DND-41 (cell line): ENCODE data around the gene SGO2.
A peak's percentile ranks its signal among the peaks of the same experiment; 100 is the strongest.

ENCODE experiments used
- ATAC-seq: fragments of 200-7000 bp; cut with Tn5 transposase; 3 replicates; pipeline ENCODE4 v1.9.1; 2021; ENCODE audit warnings: low read depth; ENCODE audit not compliant: insufficient read depth
- DNase-seq: peaks from one replicate; pipeline ENCODE4 v3.0.0-alpha.2; 2020
- H2AFZ ChIP-seq: 2 replicates; pipeline ENCODE4 v1.6.0; 2012; ENCODE audit warnings: low read depth, low read length
- H3K27ac ChIP-seq: 2 replicates; pipeline ENCODE4 v1.5.1; 2012; ENCODE audit warnings: low read length, inconsistent platforms
- H3K27me3 ChIP-seq: fragments of 200-600 bp; sonication (generic); 2 replicates; pipeline ENCODE4 v1.6.0; 2012; ENCODE audit warnings: low read length, mild to moderate bottlenecking, inconsistent platforms; ENCODE audit not compliant: insufficient read depth, poor library complexity
- H3K36me3 ChIP-seq: 2 replicates; pipeline ENCODE4 v1.5.1; 2012; ENCODE audit warnings: low read length, inconsistent platforms; ENCODE audit not compliant: insufficient read depth
- H3K4me1 ChIP-seq: 2 replicates; pipeline ENCODE4 v1.5.1; 2012; ENCODE audit warnings: mild to moderate bottlenecking, low read length; ENCODE audit not compliant: insufficient read depth
- H3K4me2 ChIP-seq: 2 replicates; pipeline ENCODE4 v1.6.0; 2012; ENCODE audit warnings: mild to moderate bottlenecking, moderate library complexity, low read length, inconsistent platforms; ENCODE audit not compliant: insufficient read depth
- H3K4me3 ChIP-seq, 2 experiments: fragments of 200-600 bp in 1 of 2; shearing (Covaris generic) in 1 of 2; 2 replicates each; pipeline ENCODE4 v1.5.1; 2012 to 2016; ENCODE audit warnings: inconsistent platforms in 2 of 2, low read length in 2 of 2, mild to moderate bottlenecking in 2 of 2, low read depth in 1 of 2, moderate library complexity in 1 of 2
- H3K79me2 ChIP-seq: 2 replicates; pipeline ENCODE4 v1.6.0; 2012; ENCODE audit warnings: low read length, inconsistent platforms; ENCODE audit not compliant: insufficient read depth
- H3K9ac ChIP-seq: 2 replicates; pipeline ENCODE4 v1.6.0; 2012; ENCODE audit warnings: low read depth, mild to moderate bottlenecking, inconsistent platforms, low read length, moderate library complexity
- H3K9me3 ChIP-seq: 2 replicates; pipeline ENCODE4 v1.5.1; 2012; ENCODE audit warnings: low read length, moderate library complexity, mild to moderate bottlenecking, inconsistent platforms; ENCODE audit not compliant: insufficient read depth, severe bottlenecking
- H4K20me1 ChIP-seq: 2 replicates; pipeline ENCODE4 v1.6.0; 2012; ENCODE audit warnings: low read length; ENCODE audit not compliant: insufficient read depth
- CTCF ChIP-seq: IDR thresholded peaks from 2 replicates; pipeline ENCODE4 v1.5.1; 2012; ENCODE audit warnings: borderline replicate concordance, low read length, moderate library complexity, mild to moderate bottlenecking; ENCODE audit not compliant: poor library complexity, severe bottlenecking; ENCODE audit errors: extremely low read depth
- EZH2 ChIP-seq: IDR thresholded peaks from 3 replicates; pipeline ENCODE4 v1.6.1; 2012; ENCODE audit warnings: borderline replicate concordance, low read depth, mild to moderate bottlenecking, moderate library complexity, low read length, inconsistent platforms; ENCODE audit not compliant: severe bottlenecking

Gene SGO2

GRCh38 chr2:200525066-200525465, 941 bp upstream of the SGO2 start:
- H3K27ac ChIP-seq, result no peak overlapping the region
- no peaks in the 10 kb centered on the region for H3K9me3 ChIP-seq
- TF ChIP-seq CTCF (no peak), EZH2 (no peak)

GRCh38 chr2:200525551-200525881, 491 bp upstream of the SGO2 start:
- peaks cover 3% of the 10 kb centered on the region; the same call in 1 of the 2 replicates for H4K20me1 ChIP-seq
- H3K9me3 ChIP-seq, result no peaks in the 10 kb centered on the region
- peak overlapping the region; percentile 14 to 92; a peak in 3 of 4 replicates for H3K4me3 ChIP-seq
- peak overlapping the region; percentile 79 for H3K4me2 ChIP-seq
- TF ChIP-seq CTCF (no peak), EZH2 (no peak)
- peak overlapping the region; percentile 64 for H3K27ac ChIP-seq
- H3K4me1 ChIP-seq, result peaks cover 29% of the 10 kb centered on the region
- peak overlapping the region; percentile 89 for H2AFZ ChIP-seq
- peaks cover 44% of the 10 kb centered on the region for H3K79me2 ChIP-seq
- DNase-seq (no peak), ATAC-seq (no peak)
- no peaks in the 10 kb centered on the region; the same call in 1 of the 2 replicates for H3K36me3 ChIP-seq
- H3K27me3 ChIP-seq, result no peaks in the 10 kb centered on the region
- peak overlapping the region; percentile 81 for H3K9ac ChIP-seq

More at GRCh38 chr2:200525066-200525465, 941 bp upstream of the SGO2 start:
- Histone ChIP-seq H4K20me1 (peaks cover 3% of the 10 kb centered on the region; the same call in 1 of the 2 replicates), H3K4me3 (no peak overlapping the region; a peak in 1 of 4 replicates), H2AFZ (peak overlapping the region; percentile 89), H3K27me3 (no peaks in the 10 kb centered on the region), H3K36me3 (no peaks in the 10 kb centered on the region; the same call in 1 of the 2 replicates), H3K4me1 (peaks cover 29% of the 10 kb centered on the region), H3K4me2 (peak overlapping the region; percentile 79; the same call in 1 of the 2 replicates), H3K9ac (no peak overlapping the region), H3K79me2 (peaks cover 39% of the 10 kb centered on the region)
- no peak for DNase-seq
- no peak for ATAC-seq

- no peak overlapping the region for H2AFZ ChIP-seq
- H3K9ac ChIP-seq, result no peak overlapping the region
- H3K4me2 ChIP-seq, result peak overlapping the region; percentile 79
- H3K36me3 ChIP-seq, result peaks cover 10% of the 10 kb centered on the region
- peaks cover 3% of the 10 kb centered on the region; the same call in 1 of the 2 replicates for H4K20me1 ChIP-seq
- DNase-seq (no peak), ATAC-seq (no peak)
- H3K4me1 ChIP-seq, result peaks cover 29% of the 10 kb centered on the region
- H3K27me3 ChIP-seq, result no peaks in the 10 kb centered on the region
- no peak for TF ChIP-seq EZH2
- TF ChIP-seq CTCF, result no peak
- peaks cover 68% of the 10 kb centered on the region for H3K79me2 ChIP-seq
- H3K9me3 ChIP-seq, result no peaks in the 10 kb centered on the region
- no peak overlapping the region for H3K4me3 ChIP-seq
- H3K27ac ChIP-seq, result no peak overlapping the region
Measured at GRCh38 chr2:200528228-200528627, 2.2 kb downstream of the SGO2 start.
